Cardiac fibroblast (primary cell): Measurements from ENCODE around the gene MMP28.
"Not testable (repeated sequence)": the region's sequence is repeated elsewhere in the genome, so short reads cannot be mapped to it uniquely, and the experiment has no call there.

Source experiments
- DNase-seq, 2 donors: peaks; one replicate each; pipeline versions ENCODE4 v3.0.0 to v3.0.0-alpha.2; 2010; ENCODE audit warnings: low read depth in 2 of 2
- H3K4me3 ChIP-seq, 2 donors: replicated peaks in 1 of 2; 1 replicate in 1 of 2; 2 replicates in 1 of 2; pipeline ENCODE4 v1.5.1; 2011; ENCODE audit warnings: low read depth in 2 of 2, low read length in 2 of 2, mild to moderate bottlenecking in 2 of 2, moderate library complexity in 1 of 2
- CTCF ChIP-seq: IDR thresholded peaks from one replicate; pipeline ENCODE4 v1.5.1; 2011; ENCODE audit warnings: low read depth, mild to moderate bottlenecking, low read length, inconsistent platforms

MMP28 gene

DNA sequence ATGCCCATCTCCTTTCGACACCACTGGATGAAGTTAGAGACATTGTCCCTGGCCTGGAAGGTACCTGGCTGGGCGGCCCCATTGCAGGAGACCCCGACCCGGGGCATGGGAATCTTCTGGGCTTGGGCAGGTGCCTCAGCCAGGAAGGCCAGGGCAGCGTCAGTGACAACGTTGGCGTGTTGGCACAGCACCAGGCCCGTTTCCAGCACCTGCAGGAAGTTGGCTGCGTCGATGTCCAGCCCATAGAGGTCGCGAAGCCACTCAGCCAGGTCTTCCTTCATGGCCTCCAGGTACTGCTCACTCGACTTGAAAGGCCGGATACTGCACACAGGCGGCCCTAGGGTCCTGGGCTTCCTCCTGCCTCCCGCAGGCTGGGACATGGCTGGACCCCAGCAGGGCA, 43.0 kb downstream of the MMP28 start:
- H3K4me3 ChIP-seq, result no peak overlapping the region
- DNase-seq, result no peak
- TF ChIP-seq CTCF, result no peak

DNA sequence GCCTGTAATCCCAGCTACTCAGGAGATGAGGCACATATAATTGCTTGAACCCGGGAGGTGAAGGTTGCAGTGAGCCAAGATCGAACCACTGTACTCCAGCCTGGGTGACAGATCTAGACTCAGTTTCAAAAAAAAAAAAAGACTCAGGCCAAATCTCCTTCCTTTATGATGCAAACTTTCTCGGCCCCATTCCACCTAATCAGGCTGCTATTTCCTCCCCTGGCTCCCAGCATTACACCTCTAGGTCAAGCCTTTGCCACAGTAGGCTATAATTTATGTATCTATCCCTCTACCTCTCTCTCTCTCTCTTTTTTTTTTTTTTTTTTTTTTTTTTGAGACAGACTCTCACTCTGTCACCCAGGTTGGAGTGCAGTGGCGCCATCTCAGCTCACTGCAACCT, 43.9 kb downstream of the MMP28 start:
- not testable (repeated sequence) for H3K4me3 ChIP-seq

GRCh38 chr17:35750526-35751395, 44.7 kb downstream of the MMP28 start:
- no peak for DNase-seq
- no peak overlapping the region for H3K4me3 ChIP-seq
- TF ChIP-seq CTCF, result no peak

More for the DNA sequence above, 43.9 kb downstream of the MMP28 start:
- DNase-seq, result peak; percentile 26 to 76

DNA sequence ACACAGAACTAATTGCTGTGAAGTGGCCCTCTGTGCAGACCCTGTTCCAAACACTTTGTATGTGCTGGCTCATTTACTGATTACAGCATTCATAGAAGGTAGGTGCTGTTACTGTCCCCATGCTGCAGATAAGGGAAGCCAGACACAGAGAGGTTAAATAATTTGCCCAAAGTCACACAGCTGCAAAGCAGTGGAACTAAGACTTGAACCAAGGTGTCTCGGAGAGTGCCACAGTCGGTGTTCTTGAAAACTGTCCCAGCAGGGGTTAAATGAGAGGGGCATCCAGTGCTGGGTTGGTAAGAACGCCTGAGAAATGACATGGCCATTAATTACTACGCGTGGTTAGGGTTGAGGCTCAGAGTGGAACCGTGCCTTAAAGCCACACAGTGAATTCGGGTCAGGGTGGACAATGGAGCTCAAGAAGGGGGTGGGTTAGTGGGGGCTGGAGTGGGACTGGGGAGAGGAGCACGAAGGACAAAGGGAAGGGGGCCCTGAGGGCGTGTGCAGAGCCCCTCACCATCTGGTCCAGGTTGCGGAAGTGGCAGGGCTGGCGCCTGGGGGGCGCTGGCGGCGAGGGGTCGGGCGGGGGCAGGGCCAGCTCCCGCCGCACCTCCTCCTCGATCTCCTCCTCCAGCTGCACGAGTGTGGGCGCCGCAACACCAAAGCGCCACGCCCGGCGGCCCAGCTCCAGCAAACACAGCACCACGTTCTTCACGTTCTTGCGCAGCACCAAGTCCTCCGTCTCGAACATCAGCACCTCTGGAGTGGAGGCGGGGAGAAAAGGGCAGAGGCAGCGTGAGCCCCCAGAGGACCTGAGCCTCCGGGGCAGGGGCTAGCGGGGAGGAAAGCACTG, 45.7 kb downstream of the MMP28 start:
- TF ChIP-seq CTCF, result no peak
- DNase-seq, result peak; percentile 43 to 61
- H3K4me3 ChIP-seq, result peak overlapping the region in 1 of 2 donors; percentile 18

DNA sequence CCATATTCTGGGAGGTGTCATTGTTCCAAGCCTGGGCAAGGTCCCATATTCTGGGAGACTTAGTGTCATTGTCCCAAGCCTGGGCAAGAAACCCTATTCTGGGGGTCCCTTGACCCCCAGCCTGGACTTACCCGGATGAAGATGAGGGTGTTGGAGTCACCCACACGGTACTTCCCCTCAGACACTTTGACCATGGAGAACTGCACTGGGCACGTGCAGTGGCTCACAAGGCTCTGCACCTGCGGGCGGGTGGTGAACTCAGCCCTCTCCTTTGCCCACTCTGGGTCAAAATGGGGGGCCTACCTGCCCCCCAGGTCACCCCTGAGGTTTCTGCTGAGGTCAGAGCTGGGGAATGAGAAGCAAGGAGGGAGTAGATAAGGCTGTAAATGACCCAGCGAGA, 46.5 kb downstream of the MMP28 start:
- no peak overlapping the region for H3K4me3 ChIP-seq
- DNase-seq, result no peak
- TF ChIP-seq CTCF, result no peak

DNA sequence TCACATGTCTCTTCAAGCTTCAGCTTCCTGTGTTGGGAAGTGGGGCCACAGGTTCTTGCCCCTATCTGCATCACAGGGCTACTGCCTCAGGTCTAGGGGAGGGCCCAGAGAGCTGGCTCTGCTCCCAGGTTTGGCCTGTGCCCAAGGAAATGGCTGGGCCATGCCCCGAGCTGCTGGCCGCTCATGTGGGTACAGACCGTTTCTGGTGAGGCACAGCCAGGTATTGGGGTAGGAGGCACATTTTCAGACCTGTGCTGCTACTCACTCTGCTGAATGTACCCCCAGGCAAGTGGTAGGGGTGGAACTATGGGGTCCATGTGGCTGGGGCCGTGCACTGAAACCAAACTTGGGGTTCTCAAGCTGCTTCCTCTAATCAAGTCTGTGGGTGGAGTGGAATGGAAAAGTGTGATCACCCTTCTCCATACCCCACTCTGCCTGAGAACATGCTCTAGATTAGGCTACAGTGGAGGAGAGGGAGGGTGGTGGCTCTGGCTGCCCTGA, 47.0 kb downstream of the MMP28 start:
- peak in 1 of 2 donors; percentile 55 for DNase-seq
- no peak for TF ChIP-seq CTCF
- H3K4me3 ChIP-seq, result no peak overlapping the region

DNA sequence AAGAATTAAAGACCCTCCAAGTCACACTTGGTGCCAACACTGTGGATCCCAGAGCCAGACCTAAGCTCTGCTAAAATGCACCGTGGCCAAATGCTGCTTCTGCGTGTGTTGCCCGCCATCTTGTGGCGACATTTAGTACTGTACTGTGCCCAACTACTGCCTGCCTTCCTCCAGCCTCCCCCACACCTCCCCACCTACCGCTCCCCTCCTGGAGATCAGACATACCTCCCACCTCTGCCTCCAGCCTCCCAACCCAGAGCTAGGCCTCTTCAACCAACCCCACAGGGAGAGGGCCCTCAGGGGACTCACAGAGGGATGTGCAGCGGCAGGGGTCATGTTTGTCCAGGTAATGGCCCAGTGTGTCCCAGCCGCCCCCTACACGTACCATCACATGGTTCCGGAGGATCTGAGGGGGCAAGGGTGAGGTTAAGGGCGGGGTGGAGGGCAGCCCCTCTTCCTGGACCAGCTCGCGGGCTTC, 47.9 kb downstream of the MMP28 start:
- peak; percentile 86 to 87 for DNase-seq
- no peak overlapping the region for H3K4me3 ChIP-seq
- peak; percentile 83 for TF ChIP-seq CTCF
